ENCODE results near the gene RSPRY1. TPM values are rescaled to one million over a fixed set of nuclear protein-coding genes. Genes with fewer than 3 reads are reported as not detected.

The RSPRY1 gene
- total RNA-seq, 2 experiments from 2014 or later = 24.6 to 30.2 TPM

- Mint-ChIP-seq H3K27ac (no peak overlapping the region), H3K4me3 (no peak overlapping the region), H3K27me3 (no peaks in the 10 kb centered on the region), H3K4me1 (peaks cover 15% of the 10 kb centered on the region), H3K36me3 (ENCODE audit: low read depth) (peaks cover 12% of the 10 kb centered on the region), H3K9me3 (ENCODE audit: low read depth) (no peaks in the 10 kb centered on the region)
- ChIA-PET CTCF (interaction anchor here (2.0 kb wide), 1 partner anchor 8 kb away, joined by 5 read pairs; no protein-coding TSS in a partner anchor), POLR2A (no interaction called here)
- DNase-seq = no peak
- no peak for ATAC-seq
- intact Hi-C loops (cut with DNase I, micrococcal nuclease) = no loop called here
These were observed 70.7 kb downstream of the RSPRY1 start for GRCh38 chr16:57256601-57257395.

DNA sequence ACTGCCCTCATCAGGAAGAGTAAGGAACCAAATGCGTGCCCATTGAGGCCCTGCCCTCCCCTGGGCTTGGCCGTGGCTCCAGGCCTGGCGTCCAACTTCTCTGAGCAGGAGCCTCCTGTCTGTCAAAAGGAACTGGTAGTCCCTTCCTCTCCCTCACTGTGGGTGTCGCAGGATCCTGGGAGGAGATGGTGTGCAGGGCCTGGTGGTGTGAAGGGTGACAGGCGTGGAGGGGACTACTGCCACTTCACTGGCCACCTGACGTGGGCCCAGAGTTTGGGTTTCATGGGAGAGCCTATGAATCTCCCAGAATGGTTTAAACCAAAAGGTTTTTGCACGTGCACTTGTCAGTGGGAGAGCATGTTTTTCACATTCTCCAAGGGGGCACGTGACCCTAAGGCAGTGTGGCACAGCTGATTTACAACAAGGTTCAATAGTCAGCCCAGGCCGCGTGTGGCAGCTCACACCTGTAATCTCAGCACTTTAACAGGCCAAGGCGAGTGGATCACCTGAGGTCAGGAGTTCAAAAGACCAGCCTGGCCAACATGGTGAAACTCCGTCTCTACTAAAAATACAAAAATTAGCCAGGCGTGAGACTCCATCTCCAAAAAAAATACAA, 71.4 kb downstream of the RSPRY1 start:
- POLR2A ChIA-PET = no interaction called here
- Mint-ChIP-seq H3K27me3 (no peaks in the 10 kb centered on the region), H3K9me3 (ENCODE audit: low read depth) (no peaks in the 10 kb centered on the region), H3K27ac (no peak overlapping the region), H3K4me3 (no peak overlapping the region), H3K36me3 (ENCODE audit: low read depth) (peaks cover 5% of the 10 kb centered on the region), H3K4me1 (peaks cover 15% of the 10 kb centered on the region)
- intact Hi-C loops (cut with DNase I, micrococcal nuclease) = no loop called here
- DNase-seq (no peak), ATAC-seq (no peak)
- CTCF ChIA-PET = interaction anchor here (0.7 to 2.0 kb wide), 2 partner anchors 9 to 421 kb away, joined by 3 to 5 read pairs; no protein-coding TSS in a partner anchor

- POLR2A ChIA-PET = interaction anchor here (0.6 kb wide), 1 partner anchor 63 kb away, joined by 3 read pairs; no protein-coding TSS in a partner anchor
- Mint-ChIP-seq H3K36me3 (ENCODE audit: low read depth) (no peaks in the 10 kb centered on the region), H3K4me3 (no peak overlapping the region), H3K9me3 (ENCODE audit: low read depth) (no peaks in the 10 kb centered on the region), H3K27ac (no peak overlapping the region), H3K4me1 (peaks cover 15% of the 10 kb centered on the region), H3K27me3 (no peaks in the 10 kb centered on the region)
- ATAC-seq (no peak), DNase-seq (no peak)
- CTCF ChIA-PET = interaction anchor here (0.7 to 2.0 kb wide), 2 partner anchors 9 to 422 kb away, joined by 3 to 5 read pairs; no protein-coding TSS in a partner anchor
- intact Hi-C loops (cut with DNase I, micrococcal nuclease) = no loop called here
These were observed 72.2 kb downstream of the RSPRY1 start for GRCh38 chr16:57258226-57258909.

DNA sequence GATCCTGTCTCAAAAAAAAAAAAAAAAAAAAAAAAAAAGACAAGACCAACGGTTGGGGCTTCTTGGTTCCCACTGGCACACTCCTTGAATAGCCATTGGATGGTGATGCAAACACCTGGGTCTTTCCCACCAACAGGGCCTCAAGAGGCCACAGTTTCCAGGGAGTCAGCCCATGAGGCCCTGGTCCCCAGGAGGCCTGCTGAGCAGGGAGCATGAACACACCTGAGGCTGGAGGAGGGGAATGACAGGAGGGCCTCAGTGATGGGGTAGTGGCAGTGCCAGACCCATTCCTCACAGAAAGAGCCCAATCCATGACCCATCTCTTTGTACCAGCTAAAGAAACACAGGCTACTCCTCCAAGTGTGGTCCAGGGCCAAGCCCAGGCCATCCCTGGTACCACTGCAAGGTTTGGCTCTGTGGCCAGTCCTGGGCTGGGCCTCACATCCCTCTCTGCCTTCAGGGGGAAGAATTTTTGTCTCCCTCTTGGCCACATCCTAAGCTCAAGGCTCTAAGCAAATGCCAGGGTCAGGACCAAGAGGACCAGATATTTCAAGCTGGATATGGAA, 72.9 kb downstream of the RSPRY1 start:
- CTCF ChIA-PET = interaction anchor here (1.1 kb wide), 1 partner anchor 9 kb away, joined by 3 read pairs; no protein-coding TSS in a partner anchor
- Mint-ChIP-seq H3K4me3 (no peak overlapping the region), H3K27me3 (no peaks in the 10 kb centered on the region), H3K4me1 (peaks cover 15% of the 10 kb centered on the region), H3K9me3 (ENCODE audit: low read depth) (no peaks in the 10 kb centered on the region), H3K36me3 (ENCODE audit: low read depth) (no peaks in the 10 kb centered on the region), H3K27ac (no peak overlapping the region)
- DNase-seq (no peak), ATAC-seq (no peak)
- POLR2A ChIA-PET = interaction anchor here (0.6 to 0.7 kb wide), 3 partner anchors 10 to 64 kb away, joined by 3 to 4 read pairs (median 3); no protein-coding TSS in a partner anchor
- intact Hi-C loops (cut with DNase I, micrococcal nuclease) = no loop called here

DNA sequence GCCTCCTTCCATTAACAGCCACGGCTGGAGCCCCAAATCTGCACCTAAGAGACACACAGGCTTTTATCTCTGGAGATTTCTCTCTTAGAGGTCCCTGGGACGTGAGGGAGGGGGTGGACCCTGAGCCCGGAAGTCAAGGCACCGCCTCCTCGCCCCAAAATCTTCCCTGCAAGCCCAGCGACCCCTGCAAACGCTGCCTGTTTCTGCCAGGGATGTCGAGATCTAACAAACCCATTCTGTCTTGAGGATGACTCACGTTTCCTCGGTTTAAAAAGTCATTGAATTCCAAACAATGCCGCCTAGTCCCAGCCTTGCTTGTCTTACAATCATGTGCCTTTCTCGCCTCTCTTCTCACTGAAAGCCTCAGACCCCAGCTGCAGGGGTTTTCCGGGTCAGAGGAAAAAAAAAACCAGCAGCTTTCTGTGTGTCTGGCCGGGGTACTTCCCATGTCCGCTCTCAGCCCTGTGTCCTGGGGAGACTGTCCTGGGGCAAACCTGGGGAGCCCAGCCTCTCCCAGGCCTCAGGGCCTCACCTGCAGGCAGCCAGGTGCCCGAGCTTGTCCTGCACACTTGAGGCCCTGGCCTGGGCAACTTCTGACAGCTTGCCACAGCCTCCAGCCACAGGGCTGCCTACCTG, 74.3 kb downstream of the RSPRY1 start:
- POLR2A ChIA-PET = interaction anchor here (1.3 kb wide), 1 partner anchor 10 kb away, joined by 3 read pairs; no protein-coding TSS in a partner anchor

DNA sequence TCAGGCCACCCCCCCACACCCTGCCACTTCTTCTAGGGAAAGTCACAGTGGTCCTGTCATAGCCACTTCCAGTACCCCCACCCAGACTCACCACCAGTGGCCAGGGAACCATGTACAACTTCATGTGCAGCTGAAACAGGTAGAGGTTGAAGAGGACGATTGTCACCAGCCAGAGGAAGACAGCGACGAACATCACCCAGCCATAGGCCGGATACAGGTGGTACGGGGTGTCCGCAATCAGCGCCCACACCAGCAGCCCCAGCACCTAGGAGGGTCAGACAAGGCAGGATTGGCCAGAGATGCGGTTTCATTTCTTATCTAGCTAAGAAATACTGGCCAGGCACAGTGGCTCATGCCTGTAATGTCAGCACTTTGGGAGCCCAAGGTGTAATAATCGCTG, 75.7 kb downstream of the RSPRY1 start:
- Mint-ChIP-seq H3K4me1 (peaks cover 36% of the 10 kb centered on the region), H3K4me3 (no peak overlapping the region), H3K27me3 (no peaks in the 10 kb centered on the region), H3K9me3 (ENCODE audit: low read depth) (no peaks in the 10 kb centered on the region), H3K27ac (no peak overlapping the region), H3K36me3 (ENCODE audit: low read depth) (no peaks in the 10 kb centered on the region)
- intact Hi-C loops (cut with DNase I, micrococcal nuclease) = no loop called here
- CTCF ChIA-PET = no interaction called here
- ATAC-seq = no peak
- DNase-seq = no peak
- POLR2A ChIA-PET = interaction anchor here (1.3 kb wide), 1 partner anchor 11 kb away, joined by 3 read pairs; no protein-coding TSS in a partner anchor

More for the DNA sequence above, 74.3 kb downstream of the RSPRY1 start:
- CTCF ChIA-PET = interaction anchor here (0.6 to 1.4 kb wide), 3 partner anchors 8 to 152 kb away, joined by 3 read pairs; no protein-coding TSS in a partner anchor
- peak overlapping the region; percentile 21 for H3K4me3 Mint-ChIP-seq
- ATAC-seq (peak; percentile 63), DNase-seq (peak; percentile 30)
- no peaks in the 10 kb centered on the region for H3K36me3 Mint-ChIP-seq (ENCODE audit: low read depth)
- no peaks in the 10 kb centered on the region for H3K27me3 Mint-ChIP-seq
- intact Hi-C loops (cut with DNase I, micrococcal nuclease) = no loop called here
- H3K4me1 Mint-ChIP-seq = peaks cover 23% of the 10 kb centered on the region
- H3K27ac Mint-ChIP-seq = peak overlapping the region; percentile 82
- H3K9me3 Mint-ChIP-seq (ENCODE audit: low read depth) = no peaks in the 10 kb centered on the region

DNA sequence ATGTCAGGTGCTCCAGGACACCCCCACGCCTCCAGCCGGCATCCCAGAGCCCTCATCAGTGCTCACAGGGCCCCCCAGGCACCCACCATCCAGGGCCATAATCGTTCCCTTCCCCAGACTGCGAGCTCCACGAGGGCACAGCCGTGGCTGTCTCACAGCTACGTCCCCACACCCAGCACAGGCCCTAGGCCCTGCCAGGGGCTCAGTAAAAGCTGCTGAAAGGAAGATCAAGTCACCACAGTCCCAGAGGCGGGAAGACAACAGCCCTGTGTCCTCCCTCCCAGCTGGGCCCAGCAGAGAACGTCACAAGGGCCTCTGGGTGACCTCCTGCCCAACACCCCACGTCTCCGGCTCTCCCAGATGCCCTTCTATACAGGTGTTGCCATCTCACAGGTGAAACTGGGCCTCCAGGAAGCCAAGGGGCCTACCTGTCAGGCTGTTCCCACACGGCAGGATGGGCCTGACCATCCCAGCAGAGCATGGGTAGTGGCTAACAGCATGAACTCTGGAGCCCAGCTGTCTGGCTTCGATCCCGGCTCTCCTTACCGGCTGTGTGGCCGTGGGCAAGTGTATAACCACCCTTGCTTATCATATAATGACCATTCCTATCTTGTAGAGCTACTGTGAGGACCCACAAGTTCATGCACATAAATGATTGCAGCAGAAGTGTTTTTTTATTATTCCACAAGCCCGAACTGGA, 76.9 kb downstream of the RSPRY1 start:
- no peak for ATAC-seq
- POLR2A ChIA-PET = no interaction called here
- CTCF ChIA-PET = no interaction called here
- no peak overlapping the region for H3K4me3 Mint-ChIP-seq
- no peak overlapping the region for H3K27ac Mint-ChIP-seq
- H3K4me1 Mint-ChIP-seq = peaks cover 47% of the 10 kb centered on the region
- H3K36me3 Mint-ChIP-seq (ENCODE audit: low read depth) = no peaks in the 10 kb centered on the region
- H3K27me3 Mint-ChIP-seq = no peaks in the 10 kb centered on the region
- intact Hi-C loops (cut with DNase I, micrococcal nuclease) = no loop called here
- DNase-seq = no peak
- no peaks in the 10 kb centered on the region for H3K9me3 Mint-ChIP-seq (ENCODE audit: low read depth)

GRCh38 chr16:57263541-57264351, 77.6 kb downstream of the RSPRY1 start:
- intact Hi-C loops (cut with DNase I, micrococcal nuclease) = no loop called here
- Mint-ChIP-seq H3K27ac (no peak overlapping the region), H3K27me3 (no peaks in the 10 kb centered on the region), H3K9me3 (ENCODE audit: low read depth) (no peaks in the 10 kb centered on the region), H3K4me3 (no peak overlapping the region), H3K36me3 (ENCODE audit: low read depth) (no peaks in the 10 kb centered on the region), H3K4me1 (peaks cover 55% of the 10 kb centered on the region)
- POLR2A ChIA-PET = no interaction called here
- DNase-seq (no peak), ATAC-seq (no peak)
- CTCF ChIA-PET = interaction anchor here (0.5 to 0.6 kb wide), 2 partner anchors 73 to 169 kb away, joined by 3 read pairs; no protein-coding TSS in a partner anchor

DNA sequence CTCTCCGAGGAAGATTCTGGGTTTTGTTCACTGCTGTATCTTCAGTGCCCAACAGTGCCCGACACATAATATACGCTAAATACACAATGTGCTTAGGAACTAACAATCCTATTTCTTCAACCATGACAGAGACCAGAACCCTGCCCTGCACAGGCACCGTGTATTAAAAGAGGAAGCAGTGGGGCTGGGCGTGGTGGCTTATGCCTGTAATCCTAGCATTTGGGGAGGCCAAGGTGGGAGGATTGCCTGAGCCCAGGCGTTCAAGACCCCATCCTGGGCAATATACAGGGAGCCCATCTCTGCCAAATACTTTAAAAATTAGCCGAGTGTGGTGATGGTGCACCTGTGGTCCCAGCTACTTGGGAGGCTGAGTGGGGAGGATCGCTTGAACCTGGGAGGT, 78.3 kb downstream of the RSPRY1 start:
- H3K27me3 Mint-ChIP-seq = no peaks in the 10 kb centered on the region
- intact Hi-C loops (cut with DNase I, micrococcal nuclease) = no loop called here
- no peak overlapping the region for H3K27ac Mint-ChIP-seq
- peaks cover 59% of the 10 kb centered on the region for H3K4me1 Mint-ChIP-seq
- ChIA-PET POLR2A (no interaction called here), CTCF (interaction anchor here (0.5 to 0.6 kb wide), 2 partner anchors 74 to 169 kb away, joined by 3 read pairs; no protein-coding TSS in a partner anchor)
- ATAC-seq (no peak), DNase-seq (no peak)
- no peaks in the 10 kb centered on the region for H3K9me3 Mint-ChIP-seq (ENCODE audit: low read depth)
- H3K4me3 Mint-ChIP-seq = no peak overlapping the region
- H3K36me3 Mint-ChIP-seq (ENCODE audit: low read depth) = no peaks in the 10 kb centered on the region

GRCh38 chr16:57264950-57265371, 78.8 kb downstream of the RSPRY1 start:
- ChIA-PET POLR2A (interaction anchor here (0.6 kb wide), 1 partner anchor 333 kb away, joined by 3 read pairs; no protein-coding TSS in a partner anchor), CTCF (interaction anchor here (0.7 kb wide), 1 partner anchor 15 kb away, joined by 3 read pairs; no protein-coding TSS in a partner anchor)
- H3K36me3 Mint-ChIP-seq (ENCODE audit: low read depth) = no peaks in the 10 kb centered on the region
- ATAC-seq (no peak), DNase-seq (no peak)
- H3K9me3 Mint-ChIP-seq (ENCODE audit: low read depth) = no peaks in the 10 kb centered on the region
- H3K27me3 Mint-ChIP-seq = no peaks in the 10 kb centered on the region
- intact Hi-C loops (cut with DNase I, micrococcal nuclease) = no loop called here
- H3K4me1 Mint-ChIP-seq = peaks cover 56% of the 10 kb centered on the region
- no peak overlapping the region for H3K4me3 Mint-ChIP-seq
- no peak overlapping the region for H3K27ac Mint-ChIP-seq

Measured in activated CD4-positive, alpha-beta T cell treated with anti-CD3 and anti-CD28 coated beads for 36 hours (primary cell).